Medulla oblongata (tissue), 1 donor: ENCODE data around the gene SV2B.

ENCODE experiments used
- DNase-seq: peaks from one replicate; pipeline ENCODE4 v3.0.0-alpha.2; 2015; ENCODE audit errors: extremely low spot score

SV2B gene

GRCh38 chr15:91265416-91265940 lies 165.4 kb downstream of the SV2B start:
- DNase-seq: no peak

DNA sequence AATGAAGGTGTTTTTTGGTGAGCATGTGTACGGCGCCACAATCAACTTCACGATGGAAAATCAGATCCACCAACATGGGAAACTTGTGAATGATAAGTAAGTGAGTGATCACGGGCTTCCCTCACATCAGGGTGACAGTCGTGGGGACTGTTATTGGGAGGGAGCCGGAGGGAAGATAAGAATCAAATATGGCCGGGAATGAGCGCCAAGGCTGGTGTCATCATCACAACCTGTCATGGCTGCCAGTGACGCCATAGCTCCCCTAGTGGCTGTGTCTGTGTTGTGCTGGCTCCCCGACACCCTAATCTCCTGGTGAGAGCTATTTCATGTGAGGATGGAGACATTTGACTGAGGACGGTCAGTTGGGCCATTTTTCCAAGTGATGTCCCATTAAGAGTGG lies 168.5 kb downstream of the SV2B start:
- no peak for DNase-seq

DNA sequence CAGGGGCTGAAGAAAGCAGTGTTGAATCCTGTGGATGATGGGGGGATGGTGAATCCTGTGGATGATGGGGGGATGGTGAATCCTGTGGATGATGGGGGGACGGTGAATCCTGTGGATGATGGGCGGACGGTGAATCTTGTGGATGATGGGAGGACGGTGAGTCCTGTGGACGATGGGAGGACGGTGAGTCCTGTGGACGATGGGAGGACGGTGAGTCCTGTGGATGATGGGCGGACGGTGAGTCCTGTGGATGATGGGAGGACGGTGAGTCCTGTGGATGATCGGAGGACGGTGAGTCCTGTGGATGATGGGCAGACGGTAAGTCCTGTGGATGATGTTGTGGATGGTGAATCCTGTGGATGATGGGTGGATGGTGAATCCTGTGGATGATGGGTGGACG lies 170.7 kb downstream of the SV2B start:
- DNase-seq: no peak

GRCh38 chr15:91271565-91272153 lies 171.6 kb downstream of the SV2B start:
- DNase-seq: peak; percentile 91

- no peak for DNase-seq
Observed at GRCh38 chr15:91275844-91276243, 175.8 kb downstream of the SV2B start.

- DNase-seq: no peak
Observed at GRCh38 chr15:91278951-91279350, 178.9 kb downstream of the SV2B start.

DNA sequence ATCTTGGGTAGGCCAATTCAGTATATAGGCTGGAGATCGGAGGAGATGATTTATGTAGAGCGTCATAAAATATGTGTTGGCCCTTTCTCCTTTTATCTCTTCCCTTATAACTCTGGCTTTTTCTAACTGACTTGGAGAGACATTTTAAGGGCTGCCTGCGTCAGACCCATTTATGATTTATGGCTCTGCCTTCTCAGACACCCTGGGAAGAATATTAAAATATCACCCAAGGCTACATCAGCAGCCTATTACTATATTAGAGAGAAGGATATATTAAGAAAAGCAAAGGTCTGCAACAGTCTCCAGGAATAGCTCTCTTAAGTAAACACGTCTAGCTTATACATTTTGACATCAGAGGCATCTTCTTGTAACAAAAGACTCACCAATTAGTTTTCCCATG lies 179.4 kb downstream of the SV2B start:
- no peak for DNase-seq

DNA sequence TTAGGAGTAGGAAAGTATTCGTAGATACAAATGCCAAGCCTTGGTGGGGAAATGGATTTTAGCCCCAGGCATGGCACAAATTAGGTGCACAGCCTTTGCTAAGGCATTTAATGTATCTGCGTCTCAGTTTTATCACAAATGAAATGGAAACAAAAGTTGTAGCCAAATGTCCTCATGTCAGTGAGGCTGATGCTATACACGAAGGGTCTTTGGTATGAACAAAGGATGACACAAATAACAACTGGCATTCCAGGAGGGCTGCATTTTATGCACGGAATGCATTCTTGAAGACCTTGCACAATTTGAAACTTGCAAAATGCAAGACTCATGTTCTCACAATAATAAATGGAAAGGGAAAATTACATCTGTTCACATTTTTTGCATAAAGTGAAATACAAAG lies 181.9 kb downstream of the SV2B start:
- DNase-seq: no peak

- no peak for DNase-seq
Observed at GRCh38 chr15:91282486-91282885, 182.4 kb downstream of the SV2B start.

GRCh38 chr15:91283155-91283554 lies 183.1 kb downstream of the SV2B start:
- DNase-seq: no peak

DNA sequence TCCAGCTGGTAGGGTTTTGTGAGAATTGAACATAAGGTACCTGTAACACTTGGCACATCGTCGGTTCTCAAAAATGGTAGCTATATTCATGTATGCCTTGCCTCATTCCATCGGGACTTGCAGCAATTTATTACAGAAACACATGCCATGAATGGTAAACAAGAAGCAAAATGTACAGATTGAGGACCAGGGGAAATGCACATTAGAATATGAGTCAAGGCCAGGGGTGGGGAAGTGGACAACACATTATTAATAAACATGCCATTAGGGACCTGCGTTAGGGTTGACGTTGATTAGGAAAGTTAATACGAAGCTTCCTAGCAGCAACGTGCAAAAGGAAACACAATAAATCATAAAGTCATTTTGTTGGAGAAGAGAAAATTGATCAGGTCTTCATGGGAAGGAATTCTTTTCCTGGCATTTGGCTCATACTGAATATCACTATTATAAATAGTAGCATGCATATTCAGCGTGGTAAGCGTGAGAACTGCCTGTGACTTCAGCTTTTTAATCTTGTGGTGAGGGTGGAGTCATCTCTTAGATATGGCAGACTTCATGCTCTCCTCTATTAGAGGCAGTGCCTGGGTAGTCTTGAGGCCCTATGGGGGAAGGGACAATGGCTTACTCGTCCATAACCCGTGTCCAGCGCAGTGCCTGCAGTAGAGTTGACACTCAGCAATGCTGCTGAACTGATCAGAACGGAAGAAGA lies 184.9 kb downstream of the SV2B start:
- DNase-seq: no peak

- DNase-seq: no peak
Observed at GRCh38 chr15:91289324-91289723, 189.3 kb downstream of the SV2B start.

DNA sequence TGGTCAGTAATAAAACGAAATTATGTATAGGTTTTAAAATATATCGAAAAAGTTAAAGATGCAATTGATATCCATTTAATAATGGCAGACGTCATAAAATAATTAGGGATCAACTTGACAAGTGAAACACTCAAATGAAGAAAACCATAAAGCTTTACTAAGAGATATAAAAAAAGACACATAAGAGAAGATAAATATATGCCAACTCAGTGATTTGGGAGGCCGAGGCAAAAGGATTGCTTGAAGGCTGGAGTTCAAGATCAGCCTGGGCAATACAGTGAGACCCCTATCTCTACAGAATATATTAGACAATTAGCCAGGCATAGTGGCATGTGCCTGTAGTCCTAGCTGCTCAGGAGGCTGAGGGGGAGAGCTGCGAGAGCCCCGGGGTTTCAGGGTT lies 190.5 kb downstream of the SV2B start:
- no peak for DNase-seq

DNA sequence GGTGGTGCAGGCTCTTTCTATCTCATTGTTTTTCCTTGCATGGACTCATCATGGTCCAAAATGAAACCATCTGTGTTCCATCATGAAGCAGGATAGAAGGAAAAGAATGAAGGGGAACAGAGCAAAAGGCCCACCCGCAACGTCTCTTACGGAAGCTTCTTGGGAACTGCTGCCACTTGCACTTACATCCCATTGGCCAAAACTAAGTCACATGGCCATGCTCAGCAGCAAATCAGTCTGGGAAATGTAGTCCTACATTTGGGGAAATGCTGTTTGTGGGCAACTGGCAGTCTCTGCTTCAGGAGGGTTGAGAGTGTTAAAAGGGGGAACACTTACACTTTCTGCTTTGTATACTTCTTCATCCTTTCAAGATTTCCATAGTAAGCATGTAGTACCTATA lies 191.6 kb downstream of the SV2B start:
- DNase-seq: peak; percentile 37

GRCh38 chr15:91294344-91294743 lies 194.3 kb downstream of the SV2B start:
- no peak for DNase-seq

GRCh38 chr15:91294795-91295194 lies 194.7 kb downstream of the SV2B start:
- DNase-seq: no peak

DNA sequence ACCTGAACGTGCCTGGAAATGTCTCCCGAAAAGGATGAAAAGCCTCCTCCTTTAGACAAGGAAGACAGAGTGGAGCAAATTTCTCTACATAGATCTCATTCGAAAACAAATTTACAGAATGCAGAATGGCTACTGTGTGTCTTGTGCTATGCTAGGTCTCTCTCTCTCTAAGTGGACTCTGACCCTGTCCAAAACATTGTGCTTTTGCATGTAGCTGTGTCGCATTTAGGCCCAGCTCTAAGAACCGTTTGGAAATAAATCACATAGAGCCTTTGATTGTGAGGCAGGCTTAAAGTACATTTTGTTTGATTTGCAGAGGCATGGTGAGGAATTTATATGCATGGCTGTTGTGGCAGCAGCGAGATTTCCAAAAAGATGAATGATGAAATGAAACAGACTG lies 198.0 kb downstream of the SV2B start:
- DNase-seq: no peak

DNA sequence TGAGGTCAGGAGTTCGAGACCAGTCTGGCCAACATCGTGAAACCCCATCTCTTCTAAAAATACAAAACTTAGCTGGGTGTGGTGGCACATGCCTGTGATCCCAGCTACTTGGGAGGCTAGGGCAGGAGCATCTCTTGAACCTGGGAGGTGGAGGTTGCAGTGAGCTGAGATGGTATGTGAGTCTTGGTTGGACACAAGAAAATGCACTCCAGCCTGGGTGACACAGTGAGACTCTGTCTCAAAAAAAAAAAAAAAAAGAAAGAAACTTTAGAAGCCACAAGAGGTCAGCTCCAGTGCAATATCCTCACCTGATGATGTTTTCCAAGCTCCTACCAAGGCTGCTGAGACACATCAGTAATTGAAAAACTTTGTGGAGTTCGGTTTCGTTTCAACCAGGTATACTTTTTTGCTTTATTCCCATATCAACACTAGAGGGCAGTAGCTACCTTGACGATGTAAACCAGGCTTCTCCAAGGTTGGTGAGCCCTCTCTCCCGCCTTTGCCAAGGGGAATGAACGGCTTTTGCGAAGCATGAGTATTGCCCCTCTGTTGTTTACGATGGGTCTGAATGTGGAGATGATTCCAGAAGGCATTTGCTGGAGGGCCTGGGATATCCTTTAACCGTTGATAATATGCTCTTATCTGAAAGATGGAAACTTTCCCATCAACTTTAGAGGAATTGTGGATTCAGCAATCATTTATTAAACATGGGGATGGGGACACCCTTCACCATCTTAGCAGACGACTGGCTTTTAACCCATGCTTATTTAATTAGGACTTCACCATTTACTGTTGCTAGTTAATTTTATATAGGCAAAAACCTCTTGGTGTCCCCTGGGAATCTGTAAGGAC lies 202.8 kb downstream of the SV2B start:
- DNase-seq: peak; percentile 85

DNA sequence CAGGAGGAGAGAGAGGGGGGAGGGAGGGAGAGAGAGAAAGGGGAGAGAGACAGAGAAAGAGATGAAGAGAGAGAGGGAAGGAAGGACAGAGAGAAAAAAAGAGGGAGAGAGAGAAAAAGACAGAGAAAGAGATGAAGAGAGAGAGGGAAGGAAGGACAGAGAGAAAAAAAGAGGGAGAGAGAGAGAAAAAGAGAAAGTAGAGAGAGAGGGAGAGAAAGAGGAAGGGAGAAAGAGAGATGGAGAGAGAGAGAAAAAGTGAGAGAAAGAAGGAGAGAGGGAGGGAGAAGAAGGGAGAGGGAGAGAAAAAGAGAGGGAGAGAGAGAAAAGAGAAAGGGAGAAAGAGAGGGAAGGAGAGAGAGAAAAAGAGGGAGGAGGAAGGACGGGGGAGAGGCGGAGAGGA lies 204.2 kb downstream of the SV2B start:
- no peak for DNase-seq

- DNase-seq: peak; percentile 6
Observed at GRCh38 chr15:91304786-91305185, 204.7 kb downstream of the SV2B start.

GRCh38 chr15:91306144-91306543 lies 206.1 kb downstream of the SV2B start:
- DNase-seq: no peak

DNA sequence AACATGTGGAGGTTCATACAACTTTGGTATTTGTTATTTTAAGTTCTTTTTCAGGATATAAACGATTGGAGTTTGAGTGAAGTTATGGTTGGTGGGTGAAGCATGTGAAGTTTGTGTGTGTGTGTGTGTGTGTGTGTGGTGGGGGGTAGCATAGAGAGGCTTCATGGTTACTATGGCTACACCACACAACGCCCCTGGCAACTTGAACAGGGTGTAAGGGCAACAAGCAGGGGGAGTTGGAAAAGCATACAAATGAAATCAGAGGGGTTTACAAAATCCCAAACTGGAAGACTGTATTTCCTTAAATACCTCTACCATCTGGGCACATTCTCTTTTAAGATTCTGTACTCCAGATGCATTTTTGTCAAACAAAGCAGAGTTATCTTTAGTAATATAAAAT lies 207.5 kb downstream of the SV2B start:
- DNase-seq: no peak

DNA sequence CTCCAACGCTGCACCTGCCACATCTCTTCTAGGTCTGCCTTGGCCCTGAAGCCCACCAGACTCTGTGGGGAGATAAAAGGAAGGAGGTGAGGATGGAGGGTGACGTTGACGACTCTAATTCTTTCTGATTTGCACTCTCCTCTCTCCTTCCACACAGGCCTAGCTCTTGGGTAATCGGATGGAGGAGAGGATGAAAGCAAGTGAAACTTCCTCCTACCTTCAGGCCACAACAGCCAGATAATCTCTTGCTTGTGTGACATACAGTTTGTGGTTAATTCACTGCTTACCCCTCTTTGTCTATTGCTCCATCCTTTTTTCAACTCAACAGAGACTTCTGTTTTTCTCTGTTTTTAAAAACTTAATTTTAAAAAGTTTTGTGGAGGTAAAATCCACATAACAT lies 208.1 kb downstream of the SV2B start:
- DNase-seq: no peak
